ENCODE data around the gene RPUSD1. TPM values are rescaled to one million over a fixed set of nuclear protein-coding genes. Genes with fewer than 3 reads are reported as not detected.
A peak's percentile ranks its signal among the peaks of the same experiment; 100 is the strongest.
"Not testable (repeated sequence)": the region's sequence is repeated elsewhere in the genome, so short reads cannot be mapped to it uniquely, and the experiment has no call there.

RPUSD1 gene
- total RNA-seq, 2 donors from 2014 or later = 12.3 to 13.9 TPM

DNA sequence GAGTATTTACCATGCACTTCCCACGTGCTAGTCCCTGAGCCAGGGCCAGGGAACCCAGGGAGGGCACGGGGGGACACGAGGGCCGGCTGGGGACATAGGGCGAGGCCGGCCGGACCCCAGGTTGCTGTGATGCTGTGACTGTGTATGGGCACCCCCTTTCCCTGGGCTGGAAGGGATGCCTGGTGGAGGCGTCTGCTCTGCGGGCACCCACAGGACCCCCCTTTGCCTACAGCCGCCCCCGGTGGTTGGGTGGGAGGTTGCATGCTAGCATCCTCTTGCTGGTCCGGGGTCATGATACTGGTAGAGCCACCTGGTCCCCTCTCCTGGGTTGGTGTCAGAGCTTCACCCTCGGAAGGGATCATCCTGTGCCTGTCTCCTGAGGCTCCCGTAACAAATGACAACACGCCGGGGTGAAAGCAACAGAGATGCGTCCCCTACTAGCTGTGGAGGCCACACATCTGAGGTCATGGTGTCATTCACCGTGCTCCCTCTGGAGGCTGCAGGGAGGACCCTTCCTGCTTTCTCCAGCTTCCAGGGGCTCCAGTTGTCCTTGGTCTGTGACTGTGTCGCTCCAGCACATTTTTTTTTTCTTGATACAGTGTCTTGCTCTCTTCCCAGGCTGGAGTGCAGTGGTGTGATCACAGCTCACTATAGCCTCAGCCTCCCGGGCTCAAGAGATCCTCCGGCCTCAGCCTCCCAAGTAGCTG lies 44.2 kb downstream of the RPUSD1 start:
- peaks cover 8 to 11% of the 10 kb centered on the region in 2 donors for H3K4me1 ChIP-seq (ENCODE audit: control insufficient read depth in 1 of 2, low read depth in 2 of 2)
- DNase-seq (ENCODE audit: low spot score) = no peak
- H3K27ac ChIP-seq = no peak overlapping the region
- H3K27me3 ChIP-seq (replicated peaks; ENCODE audit: insufficient read depth) = no peaks in the 10 kb centered on the region
- TF ChIP-seq, protein P1, sequence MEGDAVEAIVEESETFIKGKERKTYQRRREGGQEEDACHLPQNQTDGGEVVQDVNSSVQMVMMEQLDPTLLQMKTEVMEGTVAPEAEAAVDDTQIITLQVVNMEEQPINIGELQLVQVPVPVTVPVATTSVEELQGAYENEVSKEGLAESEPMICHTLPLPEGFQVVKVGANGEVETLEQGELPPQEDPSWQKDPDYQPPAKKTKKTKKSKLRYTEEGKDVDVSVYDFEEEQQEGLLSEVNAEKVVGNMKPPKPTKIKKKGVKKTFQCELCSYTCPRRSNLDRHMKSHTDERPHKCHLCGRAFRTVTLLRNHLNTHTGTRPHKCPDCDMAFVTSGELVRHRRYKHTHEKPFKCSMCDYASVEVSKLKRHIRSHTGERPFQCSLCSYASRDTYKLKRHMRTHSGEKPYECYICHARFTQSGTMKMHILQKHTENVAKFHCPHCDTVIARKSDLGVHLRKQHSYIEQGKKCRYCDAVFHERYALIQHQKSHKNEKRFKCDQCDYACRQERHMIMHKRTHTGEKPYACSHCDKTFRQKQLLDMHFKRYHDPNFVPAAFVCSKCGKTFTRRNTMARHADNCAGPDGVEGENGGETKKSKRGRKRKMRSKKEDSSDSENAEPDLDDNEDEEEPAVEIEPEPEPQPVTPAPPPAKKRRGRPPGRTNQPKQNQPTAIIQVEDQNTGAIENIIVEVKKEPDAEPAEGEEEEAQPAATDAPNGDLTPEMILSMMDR (IDR thresholded peaks at IDR 0.05) = no peak
- H3K4me3 ChIP-seq = no peak overlapping the region
- H3K9me3 ChIP-seq = no peaks in the 10 kb centered on the region
- no peak for ATAC-seq (ENCODE audit: insufficient number of reproducible peaks, low FRiP score, low read depth)
- no peaks in the 10 kb centered on the region for H3K36me3 ChIP-seq

DNA sequence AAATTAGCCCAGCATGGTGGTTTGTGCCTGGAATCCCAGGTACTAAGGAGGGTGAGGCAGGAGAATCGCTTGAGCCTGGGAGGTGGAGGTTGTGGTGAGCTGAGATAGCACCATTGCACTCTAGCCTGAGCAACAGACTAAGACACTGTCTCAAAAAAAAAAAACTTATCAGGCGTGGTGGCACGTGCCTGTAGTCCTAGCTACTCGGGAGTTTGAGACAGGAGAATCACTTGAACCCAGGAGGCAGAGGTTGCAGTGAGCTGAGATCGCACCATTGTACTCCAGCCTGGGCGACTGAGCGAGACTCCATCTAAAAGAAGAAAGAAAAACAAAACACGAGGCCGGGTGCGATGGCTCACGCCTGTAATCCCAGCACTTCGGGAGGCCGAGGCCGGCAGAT lies 45.3 kb downstream of the RPUSD1 start:
- peaks cover 8 to 11% of the 10 kb centered on the region in 2 donors for H3K4me1 ChIP-seq (ENCODE audit: control insufficient read depth in 1 of 2, low read depth in 2 of 2)
- not testable (repeated sequence) for H3K4me3 ChIP-seq; H3K27ac ChIP-seq; ATAC-seq (ENCODE audit: insufficient number of reproducible peaks, low FRiP score, low read depth); H3K9me3 ChIP-seq; H3K27me3 ChIP-seq (replicated peaks; ENCODE audit: insufficient read depth); H3K36me3 ChIP-seq; DNase-seq (ENCODE audit: low spot score)

GRCh38 chr16:741986-742629 lies 46.1 kb downstream of the RPUSD1 start:
- no peak for DNase-seq (ENCODE audit: low spot score)
- Histone ChIP-seq H3K27me3 (replicated peaks; ENCODE audit: insufficient read depth) (no peaks in the 10 kb centered on the region), H3K36me3 (peaks cover 4% of the 10 kb centered on the region), H3K4me1 (ENCODE audit: control insufficient read depth in 1 of 2, low read depth in 2 of 2) (peaks cover 8 to 11% of the 10 kb centered on the region in 2 donors), H3K27ac (no peak overlapping the region), H3K9me3 (no peaks in the 10 kb centered on the region), H3K4me3 (no peak overlapping the region)
- TF ChIP-seq, protein P1 (IDR thresholded peaks at IDR 0.05) = no peak
- ATAC-seq (ENCODE audit: insufficient number of reproducible peaks, low FRiP score, low read depth) = no peak

DNA sequence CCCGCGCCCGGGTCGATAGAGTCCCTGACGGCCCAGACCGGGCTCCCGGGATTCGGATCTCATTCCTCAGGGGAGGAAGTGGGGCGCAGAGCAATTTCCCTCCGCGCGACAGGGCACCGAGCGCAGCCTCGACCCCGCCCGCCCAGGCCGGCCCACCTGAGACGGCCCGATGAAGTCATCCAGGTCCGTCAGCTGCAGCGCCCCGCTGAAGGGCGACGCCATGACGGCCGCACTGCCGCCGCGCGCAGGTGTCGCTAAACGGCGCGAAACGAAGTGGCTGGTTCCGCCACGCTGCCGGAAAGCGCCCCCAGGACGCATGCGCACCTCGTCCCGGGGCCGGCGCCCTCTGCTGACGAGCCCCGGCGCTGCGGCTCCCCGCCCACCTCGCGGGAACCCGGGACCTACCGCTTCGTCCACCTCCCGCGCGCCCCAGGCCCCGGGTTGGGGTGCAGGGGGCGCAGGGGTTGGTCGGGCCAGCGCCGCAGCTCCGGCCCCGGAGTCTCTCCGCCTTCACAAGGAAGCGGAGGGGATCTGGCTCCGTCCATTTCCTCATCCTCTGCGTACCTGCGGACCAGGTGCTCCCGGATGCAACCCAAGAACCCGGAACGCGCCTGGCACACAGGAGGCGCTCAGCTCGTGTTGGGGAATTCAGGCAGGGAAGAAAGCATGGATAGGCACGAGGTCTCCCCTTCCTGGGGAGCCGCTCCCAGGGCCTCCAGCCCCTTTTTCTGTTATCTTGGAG lies 47.2 kb downstream of the RPUSD1 start, which contains the start of gene CIAO3:
CIAO3 (minus strand) TSS at position 234 of the 742 bp plus-strand sequence; CDS start at position 222, 12 bp downstream.
- Histone ChIP-seq H3K4me1 (ENCODE audit: control insufficient read depth in 1 of 2, low read depth in 2 of 2) (peaks cover 8 to 11% of the 10 kb centered on the region in 2 donors), H3K27ac (no peak within 1 kb of the TSS), H3K27me3 (replicated peaks; ENCODE audit: insufficient read depth) (no peaks in the 10 kb centered on the region), H3K9me3 (no peaks in the 10 kb centered on the region), H3K4me3 (peak within 1 kb of the TSS; percentile 87), H3K36me3 (peaks cover 16% of the 10 kb centered on the region)
- DNase-seq (ENCODE audit: low spot score) = peak; percentile 22
- ATAC-seq (ENCODE audit: insufficient number of reproducible peaks, low FRiP score, low read depth) = peak; percentile 91
- TF ChIP-seq, protein P1 (IDR thresholded peaks at IDR 0.05) = peak; percentile 93

DNA sequence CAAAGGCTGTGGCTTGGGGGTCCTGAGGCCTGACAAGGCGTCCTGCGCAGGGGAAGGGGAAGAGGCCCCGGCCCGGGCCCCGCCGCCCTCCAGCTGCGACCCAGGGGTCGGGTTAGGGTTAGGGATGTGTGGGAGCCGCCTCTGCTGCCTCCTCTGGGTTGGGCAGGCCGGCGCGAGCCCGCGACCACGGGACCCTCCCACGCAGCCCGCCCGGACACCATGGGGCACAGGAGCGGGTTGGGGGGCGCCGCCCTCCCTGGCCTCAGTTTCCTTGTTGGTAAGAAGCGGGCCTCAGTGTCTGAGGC lies 47.8 kb downstream of the RPUSD1 start:
- TF ChIP-seq, protein P1 (IDR thresholded peaks at IDR 0.05) = no peak
- DNase-seq (ENCODE audit: low spot score) (no peak), ATAC-seq (ENCODE audit: insufficient number of reproducible peaks, low FRiP score, low read depth) (no peak)
- peaks cover 8 to 11% of the 10 kb centered on the region in 2 donors for H3K4me1 ChIP-seq (ENCODE audit: control insufficient read depth in 1 of 2, low read depth in 2 of 2)
- H3K9me3 ChIP-seq = no peaks in the 10 kb centered on the region
- peak overlapping the region; percentile 87 for H3K4me3 ChIP-seq
- H3K36me3 ChIP-seq = peaks cover 17% of the 10 kb centered on the region
- no peaks in the 10 kb centered on the region for H3K27me3 ChIP-seq (replicated peaks; ENCODE audit: insufficient read depth)
- H3K27ac ChIP-seq = no peak overlapping the region

Data from thoracic aorta (tissue), 2 donors.